ENCODE measurements around the gene SMYD4. TPM values are rescaled to one million over a fixed set of nuclear protein-coding genes. Genes with fewer than 3 reads are reported as not detected.
A peak's percentile ranks its signal among the peaks of the same experiment; 100 is the strongest.

SMYD4 gene, protein sequence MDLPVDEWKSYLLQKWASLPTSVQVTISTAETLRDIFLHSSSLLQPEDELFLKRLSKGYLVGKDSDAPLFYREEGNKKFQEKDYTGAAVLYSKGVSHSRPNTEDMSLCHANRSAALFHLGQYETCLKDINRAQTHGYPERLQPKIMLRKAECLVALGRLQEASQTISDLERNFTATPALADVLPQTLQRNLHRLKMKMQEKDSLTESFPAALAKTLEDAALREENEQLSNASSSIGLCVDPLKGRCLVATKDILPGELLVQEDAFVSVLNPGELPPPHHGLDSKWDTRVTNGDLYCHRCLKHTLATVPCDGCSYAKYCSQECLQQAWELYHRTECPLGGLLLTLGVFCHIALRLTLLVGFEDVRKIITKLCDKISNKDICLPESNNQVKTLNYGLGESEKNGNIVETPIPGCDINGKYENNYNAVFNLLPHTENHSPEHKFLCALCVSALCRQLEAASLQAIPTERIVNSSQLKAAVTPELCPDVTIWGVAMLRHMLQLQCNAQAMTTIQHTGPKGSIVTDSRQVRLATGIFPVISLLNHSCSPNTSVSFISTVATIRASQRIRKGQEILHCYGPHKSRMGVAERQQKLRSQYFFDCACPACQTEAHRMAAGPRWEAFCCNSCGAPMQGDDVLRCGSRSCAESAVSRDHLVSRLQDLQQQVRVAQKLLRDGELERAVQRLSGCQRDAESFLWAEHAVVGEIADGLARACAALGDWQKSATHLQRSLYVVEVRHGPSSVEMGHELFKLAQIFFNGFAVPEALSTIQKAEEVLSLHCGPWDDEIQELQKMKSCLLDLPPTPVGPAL
- total RNA-seq (ENCODE audit: low replicate concordance), result 7.4 and 10.7 TPM in 2 replicates

DNA sequence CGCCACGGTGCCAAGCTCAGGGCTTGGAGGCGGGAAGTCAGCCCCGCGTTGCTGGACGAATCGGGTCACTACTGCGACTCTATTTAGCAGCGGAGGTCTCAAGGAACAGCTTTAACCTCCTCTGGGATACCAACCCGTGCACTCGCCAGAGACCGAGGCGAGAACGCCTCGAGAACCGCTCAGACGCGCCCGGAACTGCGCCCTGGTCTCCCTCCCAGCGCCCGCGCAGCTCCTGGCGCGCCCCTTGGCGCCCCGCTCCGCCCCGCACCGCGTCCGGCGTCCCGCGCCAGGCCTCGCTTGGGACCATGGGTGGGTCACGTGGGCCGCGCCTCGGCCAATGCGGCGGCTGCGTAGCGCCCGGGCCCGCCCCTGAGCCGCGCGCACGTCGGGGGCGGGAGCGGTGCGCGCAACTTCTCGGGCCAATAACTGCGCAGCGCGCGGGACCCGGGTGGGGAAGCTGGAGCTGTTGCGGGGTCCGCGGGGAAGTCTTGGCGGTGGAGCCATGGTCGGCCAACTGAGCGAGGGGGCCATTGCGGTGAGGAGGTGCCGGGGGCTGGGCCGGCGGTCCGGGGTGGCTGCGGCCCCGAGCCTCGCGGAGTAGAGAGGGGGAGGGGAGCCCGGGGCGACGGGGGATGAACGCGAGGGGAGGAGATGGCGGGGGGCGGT lies at the start of gene SMYD4, which contains the start of gene RPA1:
SMYD4 (minus strand) TSS at position 311 of the 666 bp plus-strand sequence. CDS start 1,908 bp downstream, outside the sequence.
RPA1 (plus strand) TSS at position 414 of the 666 bp plus-strand sequence; CDS start at position 503, 89 bp downstream.
- peak; percentile 75 for DNase-seq (ENCODE audit: low read depth)
- TF ChIP-seq, protein P1, sequence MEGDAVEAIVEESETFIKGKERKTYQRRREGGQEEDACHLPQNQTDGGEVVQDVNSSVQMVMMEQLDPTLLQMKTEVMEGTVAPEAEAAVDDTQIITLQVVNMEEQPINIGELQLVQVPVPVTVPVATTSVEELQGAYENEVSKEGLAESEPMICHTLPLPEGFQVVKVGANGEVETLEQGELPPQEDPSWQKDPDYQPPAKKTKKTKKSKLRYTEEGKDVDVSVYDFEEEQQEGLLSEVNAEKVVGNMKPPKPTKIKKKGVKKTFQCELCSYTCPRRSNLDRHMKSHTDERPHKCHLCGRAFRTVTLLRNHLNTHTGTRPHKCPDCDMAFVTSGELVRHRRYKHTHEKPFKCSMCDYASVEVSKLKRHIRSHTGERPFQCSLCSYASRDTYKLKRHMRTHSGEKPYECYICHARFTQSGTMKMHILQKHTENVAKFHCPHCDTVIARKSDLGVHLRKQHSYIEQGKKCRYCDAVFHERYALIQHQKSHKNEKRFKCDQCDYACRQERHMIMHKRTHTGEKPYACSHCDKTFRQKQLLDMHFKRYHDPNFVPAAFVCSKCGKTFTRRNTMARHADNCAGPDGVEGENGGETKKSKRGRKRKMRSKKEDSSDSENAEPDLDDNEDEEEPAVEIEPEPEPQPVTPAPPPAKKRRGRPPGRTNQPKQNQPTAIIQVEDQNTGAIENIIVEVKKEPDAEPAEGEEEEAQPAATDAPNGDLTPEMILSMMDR (IDR thresholded peaks at IDR 0.05; ENCODE audit: insufficient read depth, low read length), result no peak
- H3K4me3 ChIP-seq (ENCODE audit: low read depth, low read length), result peak within 1 kb of the TSS; percentile 90

DNA sequence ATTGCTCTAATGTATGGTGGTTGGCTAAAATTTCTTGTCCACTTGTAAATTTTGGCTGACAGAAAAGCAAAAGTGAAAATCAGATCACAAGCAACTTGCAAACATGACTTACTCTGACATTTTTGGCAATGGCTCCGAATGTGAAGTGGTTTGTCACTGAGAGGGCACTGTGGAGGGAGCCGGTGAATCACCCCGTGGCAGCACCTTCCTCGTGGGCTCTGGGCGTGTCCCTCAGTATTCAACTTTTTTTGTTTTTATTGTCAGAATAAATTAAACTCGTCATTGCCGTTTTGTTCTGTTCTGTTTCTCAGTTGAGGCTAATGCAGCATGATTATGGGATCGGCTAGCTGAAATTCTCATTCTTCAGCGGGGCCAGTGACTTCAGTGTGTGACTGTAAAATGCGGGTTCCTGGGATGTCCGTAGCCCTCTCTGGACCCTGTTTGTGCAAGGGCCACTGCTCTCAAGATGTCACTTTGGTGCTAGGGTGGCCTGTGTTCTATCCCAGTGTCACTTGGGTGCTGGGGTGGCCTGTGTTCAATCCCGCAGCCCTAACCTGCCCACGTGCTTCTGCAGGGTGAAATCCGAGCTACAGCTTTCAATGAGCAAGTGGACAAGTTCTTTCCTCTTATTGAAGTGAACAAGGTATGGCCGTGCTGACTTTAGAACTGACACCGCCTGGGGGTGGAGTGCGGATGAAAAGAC lies 48.9 kb upstream of the SMYD4 start:
- TF ChIP-seq, protein P1 (IDR thresholded peaks at IDR 0.05; ENCODE audit: insufficient read depth, low read length), result no peak
- H3K4me3 ChIP-seq (ENCODE audit: low read depth, low read length), result no peak overlapping the region
- DNase-seq (ENCODE audit: low read depth), result no peak

DNA sequence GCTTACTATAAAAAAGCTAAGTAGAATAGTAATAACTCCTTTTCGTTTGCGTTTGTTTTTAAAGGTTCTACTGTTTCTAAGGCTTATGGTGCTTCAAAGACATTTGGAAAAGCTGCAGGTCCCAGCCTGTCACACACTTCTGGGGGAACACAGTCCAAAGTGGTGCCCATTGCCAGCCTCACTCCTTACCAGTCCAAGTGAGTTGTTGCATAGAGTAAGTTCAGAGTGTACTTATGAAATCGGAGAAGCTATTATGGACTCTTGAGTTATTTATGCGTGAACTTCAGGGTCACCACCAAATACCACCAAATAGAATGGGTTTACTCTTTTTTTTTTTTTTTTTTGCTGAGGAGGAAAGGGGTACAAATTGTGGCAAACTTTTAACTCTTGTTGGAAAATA lies 45.9 kb upstream of the SMYD4 start:
- DNase-seq (ENCODE audit: low read depth), result no peak
- H3K4me3 ChIP-seq (ENCODE audit: low read depth, low read length), result no peak overlapping the region
- TF ChIP-seq, protein P1 (IDR thresholded peaks at IDR 0.05; ENCODE audit: insufficient read depth, low read length), result no peak

DNA sequence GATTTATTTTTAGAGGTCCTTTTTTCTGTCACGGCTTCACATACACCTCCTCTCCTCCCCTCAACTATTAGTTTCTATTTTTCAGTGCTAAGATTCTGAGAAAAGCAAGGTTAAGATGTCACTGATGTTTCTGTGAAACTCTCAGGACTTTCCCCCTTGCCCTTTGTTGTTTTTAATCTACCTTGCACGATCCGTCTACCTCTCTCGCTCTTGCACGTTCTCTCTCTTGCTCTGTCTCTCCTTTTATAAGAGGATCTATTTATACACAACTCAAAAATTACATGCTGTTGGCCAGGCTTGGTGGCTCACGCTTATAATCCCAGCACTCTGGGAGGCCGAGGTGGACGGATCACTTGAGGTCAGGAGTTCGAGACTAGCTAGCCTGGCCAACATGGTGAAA lies 43.7 kb upstream of the SMYD4 start:
- H3K4me3 ChIP-seq (ENCODE audit: low read depth, low read length), result no peak overlapping the region
- no peak for DNase-seq (ENCODE audit: low read depth)
- TF ChIP-seq, protein P1 (IDR thresholded peaks at IDR 0.05; ENCODE audit: insufficient read depth, low read length), result no peak

DNA sequence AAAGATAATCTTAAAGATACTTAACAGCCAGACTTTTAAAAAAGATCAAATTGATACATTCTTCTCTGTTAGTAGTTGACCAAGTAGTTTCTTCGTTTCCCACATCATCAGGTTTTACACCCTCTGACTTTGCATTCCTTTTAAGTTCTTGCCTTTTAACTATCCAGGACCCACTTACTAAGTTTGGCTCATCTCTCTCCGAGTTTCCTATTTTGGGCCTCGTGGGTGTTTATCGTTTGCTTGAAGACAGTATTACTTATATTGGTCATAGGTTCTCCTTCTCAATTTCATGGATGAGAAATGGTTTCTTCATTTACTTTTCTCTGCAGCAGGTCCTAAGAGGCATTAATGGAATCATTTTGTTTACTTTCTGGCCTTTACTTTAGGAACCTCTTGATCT lies 43.3 kb upstream of the SMYD4 start:
- H3K4me3 ChIP-seq (ENCODE audit: low read depth, low read length), result no peak overlapping the region
- DNase-seq (ENCODE audit: low read depth), result no peak
- TF ChIP-seq, protein P1 (IDR thresholded peaks at IDR 0.05; ENCODE audit: insufficient read depth, low read length), result no peak

DNA sequence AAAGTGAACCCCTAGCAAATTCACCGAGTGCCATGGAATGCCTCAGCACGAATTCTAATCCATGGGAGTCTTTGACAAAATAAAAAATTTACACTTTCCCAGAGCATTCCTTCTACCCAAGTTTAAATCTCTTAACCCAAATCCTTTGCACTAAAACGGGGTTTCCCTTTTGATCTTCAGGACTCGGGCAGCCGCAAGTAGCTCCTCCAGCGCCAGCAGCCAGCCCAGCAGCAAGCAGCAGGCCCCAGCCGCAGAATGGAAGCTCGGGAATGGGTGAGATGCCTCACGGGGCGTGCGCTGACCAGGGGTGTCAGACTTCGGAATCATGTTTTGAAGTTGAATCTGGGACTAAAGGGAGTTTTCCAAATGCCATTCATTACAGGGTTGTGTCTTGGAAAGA lies 42.6 kb upstream of the SMYD4 start:
- no peak for DNase-seq (ENCODE audit: low read depth)
- H3K4me3 ChIP-seq (ENCODE audit: low read depth, low read length), result no peak overlapping the region
- TF ChIP-seq, protein P1 (IDR thresholded peaks at IDR 0.05; ENCODE audit: insufficient read depth, low read length), result no peak
